Testis (tissue), 3 donors: Measurements from ENCODE around the gene FSD2. TPM values are rescaled to one million over a fixed set of nuclear protein-coding genes. Genes with fewer than 3 reads are reported as not detected.
A peak's percentile ranks its signal among the peaks of the same experiment; 100 is the strongest.
"Not testable (repeated sequence)": the region's sequence is repeated elsewhere in the genome, so short reads cannot be mapped to it uniquely, and the experiment has no call there.

Source experiments
- DNase-seq: peaks from one replicate; pipeline ENCODE4 v3.0.0-alpha.2; 2019
- H3K27ac ChIP-seq, 2 donors: fragments of 200-600 bp; sonication (generic); one replicate each; pipeline ENCODE4 v1.5.1; 2019
- H3K27me3 ChIP-seq: fragments of 200-600 bp; sonication (generic); one replicate; pipeline ENCODE4 v1.5.1; 2019
- H3K36me3 ChIP-seq: fragments of 200-600 bp; sonication (generic); one replicate; pipeline ENCODE4 v1.5.1; 2017; ENCODE audit warnings: low read depth; ENCODE audit errors: missing control alignments
- H3K4me1 ChIP-seq: fragments of 200-600 bp; sonication (generic); one replicate; pipeline ENCODE4 v1.5.1; 2019
- H3K4me3 ChIP-seq, 2 donors: fragments of 200-600 bp; sonication (generic); one replicate each; pipeline ENCODE4 v1.5.1; 2017 to 2019
- H3K9me3 ChIP-seq: fragments of 200-600 bp; sonication (generic); one replicate; pipeline ENCODE4 v1.5.1; 2017
- CTCF ChIP-seq, 3 experiments: fragments of 450-650 bp in 2 of 3; fragments of 200-600 bp in 1 of 3; sonication (generic) in 1 of 3; IDR thresholded peaks; one replicate each; pipeline ENCODE4 v1.5.1; 2016 to 2019; ENCODE audit warnings: antibody characterized with exemption in 3 of 3, mild to moderate bottlenecking in 2 of 3, moderate library complexity in 1 of 3
- POLR2A ChIP-seq: fragments of 450-650 bp; IDR thresholded peaks from one replicate; pipeline ENCODE4 v1.6.1; 2017; ENCODE audit warnings: antibody characterized with exemption, mild to moderate bottlenecking, moderate library complexity
- WGBS, 2 donors: methylation state at CpG; one replicate each; pipeline ENCODE4 v1.1.5; 2018; 5-methylcytosine and 5-hydroxymethylcytosine counted together
- intact Hi-C: fragments of 100-400 bp; cut with DNase I; formaldehyde crosslinking; loops from one replicate; pipeline ENCODE4 v1.15.1; 2023; ENCODE audit warnings: low total_unique reads
- polyA plus RNA-seq: library from polyadenylated mRNA; stranded (reverse); fragments of 350-450 nt; fragmentation: Illumina TruSeq; extraction: RNeasy Lipid Tissue Mini Kit (QIAGEN cat#74804); gene quantifications from one replicate; pipeline ENCODE4 v1.2.3, GENCODE V29; 2014; ENCODE audit warnings: low read depth, low replicate concordance; ENCODE audit not compliant: insufficient read depth
- total RNA-seq, 2 donors: library from RNA; depleted of rRNA; stranded (reverse); fragments of >200 nt; gene quantifications; one replicate each; pipeline ENCODE4 v1.2.3, GENCODE V29; 2016

Gene FSD2
- total and polyA plus RNA-seq, 3 donors from 2014 or later, result 0.19 to 0.95 TPM; not detected in 1

DNA sequence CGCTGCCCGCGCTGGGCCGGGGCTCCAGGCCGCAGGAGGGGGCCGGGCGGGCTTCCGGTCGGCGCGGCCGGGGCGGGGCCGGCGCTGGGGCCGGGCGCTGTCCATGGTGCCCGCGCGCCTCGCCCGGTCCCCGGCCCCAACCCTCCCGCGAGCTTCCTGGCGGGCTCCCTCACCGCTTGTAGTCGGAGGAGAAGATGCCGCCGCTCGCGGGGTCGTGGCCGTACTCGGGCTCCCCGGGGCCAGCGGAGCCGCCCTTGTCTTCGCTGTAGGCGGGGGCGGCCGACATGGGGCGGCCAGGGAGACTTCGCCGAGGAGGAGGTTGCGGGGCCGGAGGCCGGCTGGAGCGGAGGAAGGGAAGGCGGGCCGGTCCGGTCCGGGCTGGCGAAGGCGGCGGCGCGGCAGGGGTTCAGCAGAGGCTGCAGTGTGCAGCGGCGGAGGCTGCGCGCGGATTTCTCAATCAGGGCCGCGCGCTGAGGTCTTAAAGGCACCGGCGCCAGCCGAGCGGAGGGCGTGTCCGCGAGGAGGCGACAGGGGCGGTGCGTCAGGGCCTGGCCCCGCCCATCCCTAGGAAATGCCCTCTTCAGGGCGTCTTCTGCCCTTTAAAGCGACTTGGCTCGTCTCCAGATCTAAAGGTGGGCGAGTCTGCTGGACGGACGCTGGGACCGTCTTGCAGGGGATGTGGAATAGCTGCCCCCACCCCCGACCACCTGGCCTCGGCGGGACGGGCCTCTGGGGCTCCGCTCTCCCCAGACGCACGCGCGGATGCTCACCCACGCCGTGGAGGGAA is 96.3 kb downstream of the FSD2 start, which contains the start of gene AP3B2:
Gene AP3B2, minus strand, starts transcription at position 455 of the 787 bp plus-strand sequence. Its CDS starts 169 bp downstream, at position 286.
- 0 to 1% methylated on average over 28 to 55 of the region's 95 CpGs for WGBS, 2 donors
- peak within 1 kb of the TSS; percentile 19 to 45 for H3K27ac ChIP-seq
- H3K4me3 ChIP-seq, result peak within 1 kb of the TSS; percentile 62 to 76
- H3K4me1 ChIP-seq, result no peaks in the 10 kb centered on the region
- DNase-seq, result peak; percentile 83
- H3K27me3 ChIP-seq, result no peaks in the 10 kb centered on the region
- TF ChIP-seq CTCF (IDR thresholded peaks at IDR 0.05) (no peak), POLR2A (no peak)
- H3K36me3 ChIP-seq, result no peaks in the 10 kb centered on the region
- intact Hi-C loops, result no loop called here
- H3K9me3 ChIP-seq, result no peaks in the 10 kb centered on the region

DNA sequence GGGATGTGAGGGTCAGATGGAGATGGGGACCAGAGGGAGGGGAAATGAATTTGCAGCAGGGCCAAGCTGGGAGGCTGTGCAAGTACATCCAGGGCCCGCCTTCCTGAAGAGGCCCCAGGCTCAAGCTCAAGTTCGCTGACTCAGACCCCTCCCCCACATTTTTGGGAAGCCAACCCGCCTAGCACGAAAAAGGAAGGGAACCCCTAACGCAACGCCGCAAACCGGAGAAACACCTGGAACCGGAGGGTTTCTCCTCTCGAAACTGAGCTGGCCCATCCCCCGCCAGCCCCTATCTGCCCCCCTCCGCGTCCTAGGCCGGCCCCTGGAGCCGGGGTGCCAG is 96.8 kb downstream of the FSD2 start:
- Histone ChIP-seq H3K27ac (no peak overlapping the region), H3K27me3 (no peaks in the 10 kb centered on the region), H3K4me1 (no peaks in the 10 kb centered on the region), H3K36me3 (no peaks in the 10 kb centered on the region), H3K4me3 (peak overlapping the region; percentile 62 to 76), H3K9me3 (no peaks in the 10 kb centered on the region)
- TF ChIP-seq POLR2A, result no peak
- 2 to 4% methylated on average over 10 to 12 of the region's 15 CpGs for WGBS, 2 donors
- peak; percentile 18 for DNase-seq
- intact Hi-C loops, result no loop called here

DNA sequence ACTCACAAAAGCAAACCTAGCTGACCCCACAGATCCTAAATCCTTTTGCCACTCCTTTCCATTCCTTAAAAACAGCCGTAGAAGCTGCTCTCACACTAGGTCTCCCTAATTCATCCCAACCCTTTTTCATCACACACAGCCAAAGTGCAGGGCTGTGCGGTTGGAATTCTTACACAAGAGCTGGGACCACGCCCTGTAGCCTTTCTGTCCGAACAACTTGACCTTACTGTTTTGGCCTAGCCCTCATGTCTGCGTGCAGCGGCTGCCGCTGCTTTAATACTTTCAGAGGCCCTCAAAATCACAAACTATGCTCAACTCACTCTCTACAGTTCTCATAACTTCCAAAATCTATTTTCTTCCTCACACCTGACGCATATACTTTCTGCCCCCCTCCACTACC is 100.0 kb downstream of the FSD2 start:
- H3K36me3 ChIP-seq, H3K27me3 ChIP-seq, H3K27ac ChIP-seq, H3K4me1 ChIP-seq, H3K4me3 ChIP-seq, DNase-seq, H3K9me3 ChIP-seq, intact Hi-C loops: not testable (repeated sequence)
- WGBS, 2 donors, result 90 to 93% methylated on average over 8 of the region's 8 CpGs

Other genes starting within 250 kb of the FSD2 start
- 10 to 100 TPM; 74.3 to 89.1 TPM for gene CPEB1, start 158.7 kb downstream of the FSD2 start, total RNA-seq
- gene CPEB1, start 158.7 kb downstream of the FSD2 start, polyA plus RNA-seq, result 60.8 TPM
- 10 to 100 TPM; 12.0 to 15.5 TPM for gene AP3B2, start 96.2 kb downstream of the FSD2 start, total RNA-seq
- 22.9 TPM for gene AP3B2, start 96.2 kb downstream of the FSD2 start, polyA plus RNA-seq
- 10 to 100 TPM in 1 of 2 donors, 1 to 10 TPM in 1; 9.8 to 11.0 TPM for gene WHAMM, start 3.6 kb upstream of the FSD2 start, total RNA-seq
- 5.3 TPM for gene WHAMM, start 3.6 kb upstream of the FSD2 start, polyA plus RNA-seq
- gene HOMER2, start 146.7 kb upstream of the FSD2 start, total RNA-seq, result 10 to 100 TPM; 38.5 to 40.5 TPM
- 18.7 TPM for gene HOMER2, start 146.7 kb upstream of the FSD2 start, polyA plus RNA-seq
- gene RAMAC, start 180.1 kb upstream of the FSD2 start, total RNA-seq, result 10 to 100 TPM; 21.2 to 26.9 TPM
- 33.5 TPM for gene RAMAC, start 180.1 kb upstream of the FSD2 start, polyA plus RNA-seq
- 10 to 100 TPM; 22.8 to 24.7 TPM for gene C15orf40, start 205.6 kb upstream of the FSD2 start, total RNA-seq
- 55.2 TPM for gene C15orf40, start 205.6 kb upstream of the FSD2 start, polyA plus RNA-seq